Measurements from ENCODE around the gene SIL1. TPM values are rescaled to one million over a fixed set of nuclear protein-coding genes. Genes with fewer than 3 reads are reported as not detected.

Gene SIL1
- polyA plus RNA-seq, 3 donors = 25.4 to 35.1 (median 27.9) TPM

DNA sequence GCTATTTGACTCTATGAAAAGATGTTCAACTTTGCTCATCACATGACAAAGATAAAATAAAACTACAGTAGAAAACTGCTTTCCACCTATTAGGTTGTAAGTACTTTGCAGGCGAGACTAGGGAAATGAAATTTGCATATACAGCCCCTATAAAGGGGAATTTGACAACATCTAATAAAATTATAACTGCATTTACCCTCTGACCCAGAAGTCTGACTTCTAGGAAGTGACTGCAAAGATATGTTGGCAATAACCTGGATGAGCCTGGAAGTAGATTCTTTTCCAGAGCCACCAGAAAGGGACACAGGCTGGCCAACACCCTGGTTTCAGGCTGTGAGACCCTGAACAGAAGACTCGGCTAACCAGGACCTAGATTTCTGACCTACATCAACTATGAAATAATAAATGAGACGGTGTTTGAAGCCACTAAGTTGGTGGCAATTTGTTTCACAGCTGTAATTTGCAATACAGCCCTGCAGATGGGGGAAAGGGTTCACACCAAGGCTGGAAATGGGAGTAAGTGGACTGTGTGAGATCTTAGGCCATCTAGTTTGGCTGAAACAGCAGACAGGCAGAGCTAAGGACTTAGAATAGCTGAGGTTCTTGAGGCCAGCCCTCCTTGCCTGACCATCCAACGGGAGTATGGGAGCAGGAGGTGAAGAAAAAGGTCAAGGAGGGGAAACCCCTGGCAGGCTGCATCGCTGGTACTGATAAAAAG, 106.6 kb downstream of the SIL1 start:
- Histone ChIP-seq H3K9me3 (replicated peaks in 1 of 2; ENCODE audit: control insufficient read depth in 1 of 2, insufficient read depth in 1 of 2, low read length in 2 of 2) (no peaks in the 10 kb centered on the region), H3K36me3 (replicated peaks in 1 of 2; ENCODE audit: control insufficient read depth in 1 of 2, insufficient read depth in 2 of 2, low read length in 2 of 2) (peaks cover 0 to 5% of the 10 kb centered on the region in 2 donors), H3K27me3 (ENCODE audit: control insufficient read depth in 2 of 2, insufficient read depth in 2 of 2, low read length in 2 of 2) (no peaks in the 10 kb centered on the region), H3K27ac (ENCODE audit: low read depth in 1 of 2, low read length in 2 of 2) (no peak overlapping the region), H3K79me2 (ENCODE audit: insufficient read depth, low read length) (no peaks in the 10 kb centered on the region), H2AFZ (ENCODE audit: insufficient read depth, low read depth, low read length, poor library complexity, severe bottlenecking) (no peak overlapping the region), H3K4me1 (ENCODE audit: control insufficient read depth in 1 of 2, insufficient read depth in 2 of 2, low read length in 2 of 2) (peaks cover 3 to 9% of the 10 kb centered on the region in 2 donors), H3K9ac (ENCODE audit: insufficient read depth, low read length, poor library complexity, severe bottlenecking) (no peak overlapping the region), H4K20me1 (ENCODE audit: insufficient read depth, low read length) (peaks cover 4% of the 10 kb centered on the region), H3K4me2 (replicated peaks; ENCODE audit: extremely low read depth, low read length, poor library complexity, severe bottlenecking) (no peak overlapping the region), H3K4me3 (replicated peaks in 1 of 3; ENCODE audit: low read depth in 2 of 3, low read length in 3 of 3) (no peak overlapping the region)
- DNase-seq = no peak
- TF ChIP-seq, protein P1, sequence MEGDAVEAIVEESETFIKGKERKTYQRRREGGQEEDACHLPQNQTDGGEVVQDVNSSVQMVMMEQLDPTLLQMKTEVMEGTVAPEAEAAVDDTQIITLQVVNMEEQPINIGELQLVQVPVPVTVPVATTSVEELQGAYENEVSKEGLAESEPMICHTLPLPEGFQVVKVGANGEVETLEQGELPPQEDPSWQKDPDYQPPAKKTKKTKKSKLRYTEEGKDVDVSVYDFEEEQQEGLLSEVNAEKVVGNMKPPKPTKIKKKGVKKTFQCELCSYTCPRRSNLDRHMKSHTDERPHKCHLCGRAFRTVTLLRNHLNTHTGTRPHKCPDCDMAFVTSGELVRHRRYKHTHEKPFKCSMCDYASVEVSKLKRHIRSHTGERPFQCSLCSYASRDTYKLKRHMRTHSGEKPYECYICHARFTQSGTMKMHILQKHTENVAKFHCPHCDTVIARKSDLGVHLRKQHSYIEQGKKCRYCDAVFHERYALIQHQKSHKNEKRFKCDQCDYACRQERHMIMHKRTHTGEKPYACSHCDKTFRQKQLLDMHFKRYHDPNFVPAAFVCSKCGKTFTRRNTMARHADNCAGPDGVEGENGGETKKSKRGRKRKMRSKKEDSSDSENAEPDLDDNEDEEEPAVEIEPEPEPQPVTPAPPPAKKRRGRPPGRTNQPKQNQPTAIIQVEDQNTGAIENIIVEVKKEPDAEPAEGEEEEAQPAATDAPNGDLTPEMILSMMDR (IDR thresholded peaks at IDR 0.05) = no peak
- Mint-ChIP-seq H3K4me1 (peaks cover 29% of the 10 kb centered on the region), H3K27me3 (ENCODE audit: low read depth in 3 of 3) (peaks cover 0 to 1% (median 0%) of the 10 kb centered on the region in 3 donors), H3K9me3 (no peaks in the 10 kb centered on the region), H3K36me3 (peaks cover 9 to 18% of the 10 kb centered on the region in 2 donors), H3K4me3 (no peak overlapping the region), H3K27ac (no peak overlapping the region)
- 40% methylated on average over 1 of the region's 5 CpGs for WGBS (ENCODE audit: insufficient coverage)
- intact Hi-C loops (cut with micrococcal nuclease) = no loop called here

DNA sequence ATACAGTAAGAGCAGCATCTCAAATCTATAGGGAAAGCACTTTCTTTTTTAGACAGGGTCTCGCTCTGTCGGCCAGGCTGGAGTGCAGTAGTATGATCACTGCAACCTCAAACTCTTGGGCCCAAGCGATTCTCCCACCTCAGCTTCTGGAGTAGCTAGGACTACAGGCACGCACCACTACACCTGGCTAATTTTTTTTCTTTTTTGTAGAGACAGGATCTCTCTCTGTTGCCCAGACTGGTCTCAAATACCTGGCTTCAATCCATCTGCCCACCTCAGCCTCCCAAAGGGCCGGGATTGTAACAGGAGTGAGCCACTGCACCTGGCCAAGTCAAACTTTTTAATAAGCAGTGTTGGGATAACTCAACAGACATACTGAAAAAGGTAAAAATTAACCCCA, 107.6 kb downstream of the SIL1 start:
- Histone ChIP-seq H3K9me3 (replicated peaks in 1 of 2; ENCODE audit: control insufficient read depth in 1 of 2, insufficient read depth in 1 of 2, low read length in 2 of 2) (no peaks in the 10 kb centered on the region), H3K36me3 (replicated peaks in 1 of 2; ENCODE audit: control insufficient read depth in 1 of 2, insufficient read depth in 2 of 2, low read length in 2 of 2) (peaks cover 0 to 5% of the 10 kb centered on the region in 2 donors), H3K4me1 (ENCODE audit: control insufficient read depth in 1 of 2, insufficient read depth in 2 of 2, low read length in 2 of 2) (peaks cover 3 to 9% of the 10 kb centered on the region in 2 donors), H3K79me2 (ENCODE audit: insufficient read depth, low read length) (no peaks in the 10 kb centered on the region), H3K27me3 (ENCODE audit: control insufficient read depth in 2 of 2, insufficient read depth in 2 of 2, low read length in 2 of 2) (no peaks in the 10 kb centered on the region), H3K4me3 (replicated peaks in 1 of 3; ENCODE audit: low read depth in 2 of 3, low read length in 3 of 3) (no peak overlapping the region), H3K9ac (ENCODE audit: insufficient read depth, low read length, poor library complexity, severe bottlenecking) (no peak overlapping the region), H4K20me1 (ENCODE audit: insufficient read depth, low read length) (no peaks in the 10 kb centered on the region), H2AFZ (ENCODE audit: insufficient read depth, low read depth, low read length, poor library complexity, severe bottlenecking) (no peak overlapping the region), H3K4me2 (replicated peaks; ENCODE audit: extremely low read depth, low read length, poor library complexity, severe bottlenecking) (no peak overlapping the region), H3K27ac (ENCODE audit: low read depth in 1 of 2, low read length in 2 of 2) (no peak overlapping the region)
- intact Hi-C loops (cut with micrococcal nuclease) = no loop called here
- no peaks in the 10 kb centered on the region for H3K9me3 Mint-ChIP-seq
- 96% methylated on average over 4 of the region's 5 CpGs for WGBS (ENCODE audit: insufficient coverage)
- H3K27ac Mint-ChIP-seq = no peak overlapping the region
- TF ChIP-seq, protein P1 (IDR thresholded peaks at IDR 0.05) = no peak
- peaks cover 0 to 1% (median 0%) of the 10 kb centered on the region in 3 donors for H3K27me3 Mint-ChIP-seq (ENCODE audit: low read depth in 3 of 3)
- peaks cover 28% of the 10 kb centered on the region for H3K4me1 Mint-ChIP-seq
- peaks cover 12 to 19% of the 10 kb centered on the region in 2 donors for H3K36me3 Mint-ChIP-seq
- no peak for DNase-seq
- H3K4me3 Mint-ChIP-seq = no peak overlapping the region

Measured in CD14-positive monocyte (primary cell).